Esophagus muscularis mucosa (tissue), 4 donors: ENCODE results near the gene IFT20. TPM values are rescaled to one million over a fixed set of nuclear protein-coding genes. Genes with fewer than 3 reads are reported as not detected.

Experiments
- DNase-seq: peaks from one replicate; pipeline ENCODE4 v3.0.0-alpha.2; 2017; ENCODE audit errors: extremely low spot score
- H3K27ac ChIP-seq, 4 donors: fragments of 200-600 bp; sonication (generic); replicated peaks in 1 of 4; 1 replicate in 3 of 4; 2 replicates in 1 of 4; pipeline ENCODE4 v1.5.1; 2016 to 2019; ENCODE audit warnings: mild to moderate bottlenecking in 1 of 4
- H3K27me3 ChIP-seq, 4 donors: fragments of 200-600 bp; sonication (generic); one replicate each; pipeline versions ENCODE4 v1.5.1 to v1.6.0; 2016 to 2019
- H3K36me3 ChIP-seq, 4 donors: fragments of 200-600 bp; sonication (generic); one replicate each; pipeline ENCODE4 v1.5.1; 2016 to 2019
- H3K4me1 ChIP-seq, 4 donors: fragments of 200-600 bp; sonication (generic); one replicate each; pipeline ENCODE4 v1.5.1; 2016 to 2019
- H3K4me3 ChIP-seq, 4 donors: fragments of 200-600 bp; sonication (generic); 1 replicate in 2 of 4; 2 replicates in 2 of 4; pipeline ENCODE4 v1.5.1; 2016 to 2019; ENCODE audit warnings: mild to moderate bottlenecking in 4 of 4, moderate library complexity in 1 of 4
- H3K9me3 ChIP-seq, 4 donors: fragments of 200-600 bp; sonication (generic); 1 replicate in 3 of 4; 2 replicates in 1 of 4; pipeline ENCODE4 v1.5.1; 2016 to 2019
- CTCF ChIP-seq, 3 experiments: fragments of 200-600 bp in 2 of 3; fragments of 450-650 bp in 1 of 3; sonication (generic) in 2 of 3; IDR thresholded peaks; one replicate each; pipeline ENCODE4 v1.5.1; 2017 to 2019; ENCODE audit warnings: antibody characterized with exemption in 3 of 3, mild to moderate bottlenecking in 2 of 3, moderate library complexity in 1 of 3
- EP300 ChIP-seq: sonication (generic); formaldehyde crosslinking; IDR thresholded peaks from one replicate; pipeline ENCODE4 v1.6.1; 2017; ENCODE audit warnings: antibody characterized with exemption
- POLR2A ChIP-seq: fragments of 450-650 bp; IDR thresholded peaks from one replicate; pipeline ENCODE4 v1.6.1; 2017; ENCODE audit warnings: antibody characterized with exemption, moderate library complexity, mild to moderate bottlenecking, low read depth
- POLR2AphosphoS5 ChIP-seq, 2 donors: sonication (generic); formaldehyde crosslinking; IDR thresholded peaks; one replicate each; pipeline ENCODE4 v1.6.1; 2017; ENCODE audit warnings: antibody characterized with exemption in 2 of 2
- WGBS: methylation state at CpG from one replicate; pipeline ENCODE4 v1.1.5; 2018; 5-methylcytosine and 5-hydroxymethylcytosine counted together
- intact Hi-C: fragments of 100-400 bp; cut with DNase I; formaldehyde crosslinking; loops from one replicate; pipeline ENCODE4 v1.15.1; 2023
- total RNA-seq, 4 donors: library from RNA; depleted of rRNA; stranded (reverse); fragments of >200 nt; gene quantifications; one replicate each; pipeline versions ENCODE4 v1.1.0 to v1.2.1, GENCODE V29; 2016

The IFT20 gene
- total RNA-seq, 4 donors from 2014 or later = 41.3 to 63.5 (median 47.0) TPM

- 79% methylated on average over 10 of the region's 10 CpGs for WGBS
- Histone ChIP-seq H3K4me1 (peaks cover 6 to 15% (median 11%) of the 10 kb centered on the region in 4 donors), H3K9me3 (no peaks in the 10 kb centered on the region), H3K27me3 (no peaks in the 10 kb centered on the region), H3K36me3 (peaks cover 0 to 22% (median 12%) of the 10 kb centered on the region in 4 donors), H3K27ac (no peak overlapping the region), H3K4me3 (no peak overlapping the region)
- TF ChIP-seq POLR2A = no peak
- TF ChIP-seq CTCF (IDR thresholded peaks at IDR 0.05) = no peak
- TF ChIP-seq EP300 = no peak
- TF ChIP-seq POLR2AphosphoS5 (IDR thresholded peaks at IDR 0.05) = no peak
- no peak for DNase-seq
- intact Hi-C loops = no loop called here
These were observed 44.8 kb upstream of the IFT20 start for GRCh38 chr17:28379814-28380801.

- no peak for TF ChIP-seq POLR2AphosphoS5 (IDR thresholded peaks at IDR 0.05)
- no peak for TF ChIP-seq CTCF (IDR thresholded peaks at IDR 0.05)
- no peak for TF ChIP-seq EP300
- TF ChIP-seq POLR2A = no peak
- intact Hi-C loops = no loop called here
- peak overlapping the region in 3 of 4 donors; percentile 55 to 65 (median 63) for H3K4me3 ChIP-seq
- no peaks in the 10 kb centered on the region for H3K9me3 ChIP-seq
- H3K36me3 ChIP-seq = peaks cover 0 to 6% (median 1%) of the 10 kb centered on the region in 4 donors
- peak overlapping the region in 2 of 4 donors; percentile 82 to 83 for H3K27ac ChIP-seq
- no peak for DNase-seq
- WGBS = 71% methylated on average over 5 of the region's 6 CpGs
- H3K27me3 ChIP-seq = no peaks in the 10 kb centered on the region
- H3K4me1 ChIP-seq = peaks cover 30 to 38% (median 33%) of the 10 kb centered on the region in 4 donors
These were observed 37.6 kb upstream of the IFT20 start for GRCh38 chr17:28372945-28373274.

GRCh38 chr17:28372203-28372944, 37.1 kb upstream of the IFT20 start:
- H3K27me3 ChIP-seq = no peaks in the 10 kb centered on the region
- 39% methylated on average over 9 of the region's 53 CpGs for WGBS
- DNase-seq = no peak
- peak overlapping the region; percentile 65 to 83 (median 79) for H3K27ac ChIP-seq
- intact Hi-C loops = no loop called here
- no peaks in the 10 kb centered on the region for H3K9me3 ChIP-seq
- peaks cover 30 to 38% (median 33%) of the 10 kb centered on the region in 4 donors for H3K4me1 ChIP-seq
- no peak for TF ChIP-seq POLR2AphosphoS5 (IDR thresholded peaks at IDR 0.05)
- no peak for TF ChIP-seq EP300
- TF ChIP-seq CTCF (IDR thresholded peaks at IDR 0.05) = no peak
- peak overlapping the region; percentile 55 to 65 (median 63) for H3K4me3 ChIP-seq
- H3K36me3 ChIP-seq = peaks cover 0 to 6% (median 2%) of the 10 kb centered on the region in 4 donors

- Histone ChIP-seq H3K27ac (peak within 1 kb of the TSS; percentile 65 to 83 (median 79)), H3K4me1 (peaks cover 30 to 38% (median 33%) of the 10 kb centered on the region in 4 donors), H3K27me3 (no peaks in the 10 kb centered on the region), H3K4me3 (peak within 1 kb of the TSS; percentile 55 to 65 (median 63)), H3K36me3 (peaks cover 0 to 5% (median 3%) of the 10 kb centered on the region in 4 donors), H3K9me3 (no peaks in the 10 kb centered on the region)
- TF ChIP-seq POLR2A (no peak), CTCF (IDR thresholded peaks at IDR 0.05) (no peak), POLR2AphosphoS5 (IDR thresholded peaks at IDR 0.05) (peak in 1 of 2 donors; percentile 49), EP300 (no peak)
- 1% methylated on average over 38 of the region's 80 CpGs for WGBS
- intact Hi-C loops = no loop called here
- peak; percentile 95 for DNase-seq
These were observed 36.3 kb upstream of the IFT20 start, which contains the start of gene SARM1 for GRCh38 chr17:28371245-28372202. Gene SARM1 (plus strand): TSS chr17:28371694. CDS start chr17:28372033, 339 bp downstream.
